Gastrocnemius medialis (tissue), 4 donors: Measurements from ENCODE around the gene CWF19L2.

Experiments
- POLR2A ChIP-seq, 2 donors: fragments of 450-650 bp; IDR thresholded peaks; one replicate each; pipeline ENCODE4 v1.6.1; 2017; ENCODE audit warnings: antibody characterized with exemption in 2 of 2, mild to moderate bottlenecking in 2 of 2, moderate library complexity in 2 of 2
- TF ChIP-seq, protein P1 (sequence below), 5 experiments: fragments of 450-650 bp in 3 of 5; fragments of 200-600 bp in 2 of 5; sonication (generic) in 2 of 5; IDR thresholded peaks in 4 of 5; conservative IDR thresholded peaks in 1 of 5; 1 replicate in 4 of 5; 2 replicates in 1 of 5; pipeline ENCODE4 v1.5.1; 2016 to 2019; ENCODE audit warnings: antibody characterized with exemption in 5 of 5, mild to moderate bottlenecking in 3 of 5, moderate library complexity in 3 of 5

DNA sequence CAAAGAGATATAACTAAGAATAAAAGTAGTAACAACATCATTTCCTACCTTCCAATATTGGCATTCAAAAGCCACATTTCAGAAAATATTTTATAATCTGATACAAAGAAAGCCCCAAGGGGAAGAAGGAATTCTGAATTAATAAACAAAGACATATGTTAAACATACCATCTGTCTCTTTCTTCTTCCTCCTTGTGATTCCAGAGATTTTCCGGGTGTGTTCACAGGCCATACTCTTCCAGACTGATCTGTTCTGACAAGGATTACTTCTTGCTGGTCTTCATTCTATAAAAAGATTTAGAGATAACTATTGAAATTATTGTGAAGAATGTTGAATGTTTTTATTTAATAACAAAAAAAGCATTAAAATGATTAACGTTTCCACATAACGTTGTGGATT is 65.0 kb downstream of the CWF19L2 start:
- TF ChIP-seq POLR2A (IDR thresholded peaks at IDR 0.05) = no peak
- TF ChIP-seq, protein P1, sequence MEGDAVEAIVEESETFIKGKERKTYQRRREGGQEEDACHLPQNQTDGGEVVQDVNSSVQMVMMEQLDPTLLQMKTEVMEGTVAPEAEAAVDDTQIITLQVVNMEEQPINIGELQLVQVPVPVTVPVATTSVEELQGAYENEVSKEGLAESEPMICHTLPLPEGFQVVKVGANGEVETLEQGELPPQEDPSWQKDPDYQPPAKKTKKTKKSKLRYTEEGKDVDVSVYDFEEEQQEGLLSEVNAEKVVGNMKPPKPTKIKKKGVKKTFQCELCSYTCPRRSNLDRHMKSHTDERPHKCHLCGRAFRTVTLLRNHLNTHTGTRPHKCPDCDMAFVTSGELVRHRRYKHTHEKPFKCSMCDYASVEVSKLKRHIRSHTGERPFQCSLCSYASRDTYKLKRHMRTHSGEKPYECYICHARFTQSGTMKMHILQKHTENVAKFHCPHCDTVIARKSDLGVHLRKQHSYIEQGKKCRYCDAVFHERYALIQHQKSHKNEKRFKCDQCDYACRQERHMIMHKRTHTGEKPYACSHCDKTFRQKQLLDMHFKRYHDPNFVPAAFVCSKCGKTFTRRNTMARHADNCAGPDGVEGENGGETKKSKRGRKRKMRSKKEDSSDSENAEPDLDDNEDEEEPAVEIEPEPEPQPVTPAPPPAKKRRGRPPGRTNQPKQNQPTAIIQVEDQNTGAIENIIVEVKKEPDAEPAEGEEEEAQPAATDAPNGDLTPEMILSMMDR (IDR thresholded peaks at IDR 0.05 in 4 of 5, conservative IDR thresholded peaks at IDR 0.05 in 1 of 5) = no peak
